Retina (tissue), 1 donor: ENCODE measurements around the gene RPLP1.

ENCODE experiments used
- DNase-seq: peaks from one replicate; pipeline ENCODE4 v3.0.0-alpha.2; 2016

Gene RPLP1

GRCh38 chr15:69452692-69453521, at the start of gene RPLP1:
RPLP1 (plus strand) TSS chr15:69452818; CDS start chr15:69452949, 131 bp downstream.
- DNase-seq, result peak; percentile 98

DNA sequence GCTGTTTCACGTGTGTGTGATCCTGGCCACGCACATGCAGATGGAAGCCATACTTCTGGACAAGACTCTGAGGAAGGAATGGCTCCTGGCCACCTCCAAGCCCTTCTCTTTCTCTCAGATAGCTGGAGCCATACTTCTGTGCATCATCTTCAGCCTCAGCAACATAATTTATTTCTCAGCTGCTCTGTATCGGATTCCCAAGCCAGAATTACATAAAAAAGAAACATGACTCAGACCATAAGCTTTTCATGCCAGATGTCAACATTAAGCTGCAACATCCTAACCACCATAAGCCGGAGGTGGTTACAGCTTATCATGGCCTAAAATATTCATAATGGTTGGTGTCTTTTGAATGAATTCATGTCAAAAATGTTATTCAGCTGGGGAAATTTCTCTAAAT, 49.0 kb upstream of the RPLP1 start:
- DNase-seq, result no peak

GRCh38 chr15:69405110-69405509, 47.5 kb upstream of the RPLP1 start:
- no peak for DNase-seq

- DNase-seq, result no peak
Observed at GRCh38 chr15:69407719-69408400, 44.8 kb upstream of the RPLP1 start.

DNA sequence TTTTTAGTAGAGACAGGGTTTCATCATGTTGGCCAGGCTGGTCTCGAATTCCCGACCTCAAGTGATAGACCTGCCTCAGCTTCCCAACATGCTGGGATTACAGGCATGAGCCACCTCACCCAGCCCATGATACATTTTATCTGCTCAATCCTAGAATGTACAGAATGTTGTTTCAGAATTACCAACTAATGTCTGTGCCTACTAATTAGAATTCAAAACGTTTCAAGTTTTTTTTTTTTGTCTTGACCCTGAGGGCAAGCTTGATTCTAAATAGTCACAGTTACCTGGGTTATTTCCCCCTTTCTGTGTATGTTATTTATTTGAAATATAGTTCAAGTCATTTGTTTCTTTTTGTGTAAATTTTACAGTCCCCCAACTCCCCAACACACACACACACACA, 43.8 kb upstream of the RPLP1 start:
- DNase-seq, result no peak

GRCh38 chr15:69410248-69410874, 42.3 kb upstream of the RPLP1 start:
- DNase-seq, result no peak

- DNase-seq, result no peak
Observed at GRCh38 chr15:69412274-69412673, 40.3 kb upstream of the RPLP1 start.

- no peak for DNase-seq
Observed at GRCh38 chr15:69412701-69413100, 39.9 kb upstream of the RPLP1 start.

GRCh38 chr15:69413822-69414700, 38.6 kb upstream of the RPLP1 start, which contains the start of gene KIF23:
KIF23 (plus strand) TSS chr15:69414349; CDS start chr15:69414466, 117 bp downstream.
- DNase-seq, result peak; percentile 94

DNA sequence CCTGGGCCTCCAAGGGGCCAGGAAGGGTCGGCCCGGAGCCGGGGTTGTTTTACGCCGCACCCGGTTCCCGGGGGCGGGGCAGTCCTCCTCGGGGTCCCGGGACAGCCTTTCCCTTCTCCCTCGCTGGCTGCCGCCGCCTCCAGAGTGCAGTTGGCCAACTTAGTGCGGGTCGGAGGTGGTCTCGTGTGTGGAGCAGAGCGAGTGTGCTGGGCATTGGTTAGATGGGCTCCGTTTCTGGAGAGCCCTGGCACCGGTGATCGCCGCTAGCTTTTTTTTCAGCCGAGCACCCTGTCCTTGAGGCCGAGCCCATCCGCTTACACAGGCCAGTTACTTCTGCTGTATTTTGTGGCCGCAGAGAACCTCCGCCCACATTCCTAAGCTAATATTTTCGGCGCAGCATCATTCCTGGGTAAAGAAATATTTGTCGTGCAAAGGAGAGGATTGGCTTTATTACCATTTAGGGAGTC, 37.9 kb upstream of the RPLP1 start:
- peak; percentile 80 for DNase-seq

GRCh38 chr15:69415381-69415780, 37.2 kb upstream of the RPLP1 start:
- no peak for DNase-seq

DNA sequence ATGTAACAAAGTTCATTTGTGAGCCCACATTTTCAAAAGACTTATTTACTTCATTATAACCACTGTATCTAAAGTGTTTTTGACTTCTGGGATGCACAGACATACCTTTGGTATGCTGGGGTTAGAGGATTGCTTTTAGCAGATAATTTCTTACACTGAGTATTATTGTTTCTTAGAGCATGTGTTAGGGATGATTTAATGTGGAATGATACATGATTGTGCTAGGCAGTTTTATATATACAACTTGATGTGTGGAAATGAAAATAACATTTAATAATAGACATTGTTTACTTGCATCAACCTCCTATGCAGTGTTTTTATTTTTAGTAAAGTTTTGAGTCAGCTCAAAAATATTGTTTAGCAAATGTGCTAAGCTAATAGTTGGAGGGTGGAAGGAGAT, 35.0 kb upstream of the RPLP1 start:
- no peak for DNase-seq

DNA sequence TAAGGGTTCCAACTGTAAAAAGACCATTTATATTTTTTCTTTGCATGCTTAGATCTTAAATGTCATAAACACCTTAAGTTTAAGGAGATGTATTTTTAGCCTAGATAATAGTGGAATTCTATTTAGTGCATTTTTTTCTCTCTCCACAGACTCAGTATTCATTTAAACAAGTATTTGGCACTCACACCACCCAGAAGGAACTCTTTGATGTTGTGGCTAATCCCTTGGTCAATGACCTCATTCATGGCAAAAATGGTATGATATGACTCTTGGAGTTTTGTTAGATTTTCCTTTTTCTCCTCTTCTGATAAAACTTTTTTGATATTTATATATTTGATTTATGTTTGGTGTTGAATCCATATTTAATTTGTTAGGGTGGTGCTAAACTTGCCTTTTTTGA, 31.1 kb upstream of the RPLP1 start:
- no peak for DNase-seq

- DNase-seq, result no peak
Observed at GRCh38 chr15:69422336-69422895, 30.2 kb upstream of the RPLP1 start.

DNA sequence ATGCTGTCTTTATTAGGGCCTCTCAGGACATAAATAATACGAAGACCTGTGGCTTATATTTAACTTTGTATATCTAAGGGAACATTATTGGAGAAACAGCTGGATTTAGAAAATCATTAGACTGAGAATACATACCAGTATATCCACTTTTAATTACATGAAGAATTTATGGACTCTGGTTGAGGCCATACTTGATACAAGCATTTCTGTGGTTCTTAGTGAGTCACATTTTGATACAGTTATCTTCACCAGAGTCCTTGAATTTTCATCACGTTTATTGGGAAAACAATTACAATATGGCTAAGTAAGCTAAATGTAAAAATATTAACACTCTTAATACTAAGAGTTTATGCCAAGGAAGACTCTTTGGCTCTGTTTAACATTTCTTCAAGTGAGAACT, 28.6 kb upstream of the RPLP1 start:
- DNase-seq, result no peak

DNA sequence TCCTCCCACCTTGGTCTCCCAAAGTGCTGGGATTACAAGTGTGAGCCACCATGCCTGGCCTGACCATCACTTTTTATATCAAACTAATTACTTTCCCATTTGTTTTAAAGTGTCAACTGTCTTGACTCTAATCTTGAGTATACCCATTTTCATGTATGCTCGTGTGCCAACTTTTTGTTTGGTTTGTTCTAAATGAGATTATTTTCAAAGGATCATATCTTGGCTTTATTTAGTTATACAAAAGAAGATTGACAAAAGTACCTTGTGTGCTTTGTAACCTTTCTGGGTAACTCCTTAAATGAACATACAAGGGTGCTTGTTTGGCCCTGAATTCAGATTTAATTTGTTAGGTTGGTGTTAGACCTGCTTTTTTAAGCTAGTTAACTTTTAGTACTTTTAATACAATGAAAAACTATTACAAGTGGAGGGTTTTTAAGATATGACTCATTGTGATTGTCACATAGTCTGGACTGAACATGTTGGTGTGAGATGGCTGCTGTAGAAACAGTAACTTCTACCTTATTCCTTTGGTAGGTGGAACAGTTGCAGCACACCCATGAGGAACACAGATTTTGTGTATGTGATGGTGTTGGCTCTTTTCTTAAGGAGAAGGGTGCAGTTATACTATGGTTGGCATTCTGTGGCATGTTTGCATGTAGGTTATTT, 27.7 kb upstream of the RPLP1 start:
- no peak for DNase-seq

DNA sequence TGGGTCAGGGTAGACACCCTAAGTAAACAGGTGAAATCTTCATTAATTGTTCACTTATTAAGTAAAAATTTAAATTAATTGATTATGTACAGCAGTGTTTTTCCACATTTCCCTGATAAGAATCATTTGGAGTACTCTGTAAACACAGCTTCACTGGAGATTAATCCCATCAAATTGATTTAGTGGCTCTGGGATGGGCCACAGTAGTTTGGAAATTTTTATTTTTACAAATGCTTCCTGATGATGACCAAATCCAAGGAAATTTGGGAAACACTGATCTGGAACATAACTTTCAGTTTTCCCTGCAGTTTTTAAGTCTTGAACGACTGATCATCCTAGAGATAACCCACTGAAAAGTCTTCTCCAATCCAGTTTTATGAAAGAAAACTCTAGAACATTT, 18.8 kb upstream of the RPLP1 start:
- no peak for DNase-seq

DNA sequence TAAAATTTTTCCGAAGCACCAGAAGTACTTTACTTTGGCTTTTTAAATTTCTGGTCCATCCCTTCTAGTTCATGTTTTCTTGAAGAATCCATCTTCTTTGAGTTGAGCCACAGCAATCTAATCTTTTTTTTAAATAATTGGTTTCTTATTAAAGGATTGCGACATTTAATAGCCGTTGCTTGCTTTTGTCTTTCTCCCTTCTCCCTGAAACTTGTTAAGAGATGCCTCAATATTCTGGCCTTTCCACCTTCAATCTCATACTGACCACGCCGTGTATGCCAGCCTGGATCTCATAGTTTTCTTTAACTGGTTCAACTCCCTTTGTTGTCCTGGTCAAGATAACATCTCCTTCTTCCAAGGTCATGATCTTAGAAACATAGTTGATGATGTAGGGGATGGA, 18.4 kb upstream of the RPLP1 start:
- DNase-seq, result no peak

GRCh38 chr15:69434679-69435078, 17.9 kb upstream of the RPLP1 start:
- no peak for DNase-seq

- DNase-seq, result no peak
Observed at GRCh38 chr15:69435985-69436384, 16.6 kb upstream of the RPLP1 start.

GRCh38 chr15:69436951-69437350, 15.7 kb upstream of the RPLP1 start:
- no peak for DNase-seq

GRCh38 chr15:69439623-69440022, 13.0 kb upstream of the RPLP1 start:
- no peak for DNase-seq
